HG03575 (cell line): ENCODE results near the gene PACRGL.
A peak's percentile ranks its signal among the peaks of the same experiment; 100 is the strongest.

ENCODE experiments used
- ATAC-seq: cut with Tn5 transposase; IDR thresholded peaks from one replicate; pipeline ENCODE4 v1.9.1; 2021; ENCODE audit not compliant: unreplicated experiment, insufficient number of reproducible peaks, low FRiP score; ENCODE audit errors: extremely low read depth

The PACRGL gene

GRCh38 chr4:20700007-20700761 is at the start of gene PACRGL:
Gene PACRGL (plus strand): TSS chr4:20700458. CDS start chr4:20704482, 4,024 bp downstream.
- peak; percentile 94 for ATAC-seq

- no peak for ATAC-seq
Observed at GRCh38 chr4:20652226-20652885, 47.9 kb upstream of the PACRGL start.

GRCh38 chr4:20658456-20658855 is 41.8 kb upstream of the PACRGL start:
- ATAC-seq: no peak

GRCh38 chr4:20662851-20663250 is 37.4 kb upstream of the PACRGL start:
- ATAC-seq: no peak

GRCh38 chr4:20666012-20666860 is 34.0 kb upstream of the PACRGL start:
- no peak for ATAC-seq

GRCh38 chr4:20672262-20672661 is 28.0 kb upstream of the PACRGL start:
- ATAC-seq: no peak

GRCh38 chr4:20675786-20676185 is 24.5 kb upstream of the PACRGL start:
- no peak for ATAC-seq

GRCh38 chr4:20676501-20677197 is 23.6 kb upstream of the PACRGL start:
- ATAC-seq: no peak

- ATAC-seq: no peak
Observed at GRCh38 chr4:20678400-20678799, 21.9 kb upstream of the PACRGL start.

- no peak for ATAC-seq
Observed at GRCh38 chr4:20679951-20680350, 20.3 kb upstream of the PACRGL start.

- ATAC-seq: no peak
Observed at GRCh38 chr4:20680736-20681135, 19.5 kb upstream of the PACRGL start.

- no peak for ATAC-seq
Observed at GRCh38 chr4:20681271-20681670, 19.0 kb upstream of the PACRGL start.

GRCh38 chr4:20682853-20683252 is 17.4 kb upstream of the PACRGL start:
- no peak for ATAC-seq

GRCh38 chr4:20683766-20684165 is 16.5 kb upstream of the PACRGL start:
- no peak for ATAC-seq

- ATAC-seq: no peak
Observed at GRCh38 chr4:20684852-20685763, 15.2 kb upstream of the PACRGL start.

GRCh38 chr4:20687864-20688263 is 12.4 kb upstream of the PACRGL start:
- ATAC-seq: no peak

- no peak for ATAC-seq
Observed at GRCh38 chr4:20696815-20697214, 3.4 kb upstream of the PACRGL start.

GRCh38 chr4:20698382-20698781 is 1.9 kb upstream of the PACRGL start:
- ATAC-seq: no peak
